GM18909 (cell line): ENCODE data around the gene MYOF.
"Not testable (repeated sequence)": the region's sequence is repeated elsewhere in the genome, so short reads cannot be mapped to it uniquely, and the experiment has no call there.

Experiments used
- ATAC-seq: cut with Tn5 transposase; IDR thresholded peaks from one replicate; pipeline ENCODE4 v1.9.1; 2021; ENCODE audit warnings: mild to moderate bottlenecking; ENCODE audit not compliant: unreplicated experiment, poor library complexity

MYOF gene

DNA sequence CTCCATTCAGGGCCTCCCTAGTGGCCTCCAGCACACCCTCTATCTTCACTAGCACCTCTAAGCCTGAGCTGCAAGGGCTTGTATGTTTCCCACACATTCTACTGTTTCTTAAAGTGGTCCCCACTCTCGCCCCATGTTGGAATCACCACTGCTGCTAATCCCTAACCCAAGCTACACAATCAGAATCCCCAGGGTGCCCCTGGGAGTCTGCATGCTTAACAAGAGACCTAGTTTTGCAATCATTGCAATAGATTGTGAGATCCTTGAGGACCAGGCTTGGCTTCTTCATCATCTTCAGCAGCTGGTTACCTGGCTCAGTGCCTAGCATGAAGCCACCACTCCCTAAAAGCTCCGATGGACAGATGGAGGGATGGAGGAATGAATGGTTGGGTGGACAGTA, 113.9 kb downstream of the MYOF start:
- no peak for ATAC-seq

DNA sequence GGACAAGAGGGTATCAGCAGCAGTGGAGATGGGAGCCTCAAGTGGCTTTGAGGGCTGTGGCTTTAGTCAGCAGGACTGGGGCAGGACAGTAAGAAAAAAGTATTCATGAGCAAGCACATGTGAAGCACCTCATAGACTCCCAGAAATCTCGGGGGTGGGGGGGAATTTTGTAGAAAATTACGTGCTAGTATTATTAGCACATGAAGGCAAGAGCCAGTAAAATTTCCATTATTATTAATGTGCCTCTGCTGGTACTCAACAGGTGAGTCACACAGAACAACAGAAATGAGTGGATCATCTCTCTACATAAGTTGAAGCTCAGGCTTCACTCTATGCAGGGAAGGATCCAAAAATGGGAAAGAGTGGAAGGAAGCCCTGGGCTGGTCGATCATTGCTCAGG, 114.5 kb downstream of the MYOF start:
- ATAC-seq, result no peak

DNA sequence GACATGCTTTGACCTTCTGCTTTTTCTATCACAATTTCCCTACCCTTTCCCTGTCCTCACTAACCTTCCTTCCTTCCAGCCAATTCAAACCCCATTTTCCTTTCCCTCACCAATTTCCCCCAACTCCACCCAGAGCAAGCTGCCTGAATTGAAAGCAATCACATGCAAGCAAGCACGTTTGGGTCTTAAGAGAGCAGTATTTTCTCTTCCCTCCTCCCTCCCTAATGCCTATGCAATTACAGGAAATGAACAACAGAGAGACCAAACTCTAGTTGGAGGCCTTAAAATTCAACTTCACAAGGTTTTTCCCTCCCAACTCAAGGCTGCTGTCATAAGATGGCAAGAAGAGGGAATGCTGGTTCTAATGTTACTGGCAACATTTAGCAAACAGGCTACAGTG, 117.2 kb downstream of the MYOF start:
- ATAC-seq, result no peak

DNA sequence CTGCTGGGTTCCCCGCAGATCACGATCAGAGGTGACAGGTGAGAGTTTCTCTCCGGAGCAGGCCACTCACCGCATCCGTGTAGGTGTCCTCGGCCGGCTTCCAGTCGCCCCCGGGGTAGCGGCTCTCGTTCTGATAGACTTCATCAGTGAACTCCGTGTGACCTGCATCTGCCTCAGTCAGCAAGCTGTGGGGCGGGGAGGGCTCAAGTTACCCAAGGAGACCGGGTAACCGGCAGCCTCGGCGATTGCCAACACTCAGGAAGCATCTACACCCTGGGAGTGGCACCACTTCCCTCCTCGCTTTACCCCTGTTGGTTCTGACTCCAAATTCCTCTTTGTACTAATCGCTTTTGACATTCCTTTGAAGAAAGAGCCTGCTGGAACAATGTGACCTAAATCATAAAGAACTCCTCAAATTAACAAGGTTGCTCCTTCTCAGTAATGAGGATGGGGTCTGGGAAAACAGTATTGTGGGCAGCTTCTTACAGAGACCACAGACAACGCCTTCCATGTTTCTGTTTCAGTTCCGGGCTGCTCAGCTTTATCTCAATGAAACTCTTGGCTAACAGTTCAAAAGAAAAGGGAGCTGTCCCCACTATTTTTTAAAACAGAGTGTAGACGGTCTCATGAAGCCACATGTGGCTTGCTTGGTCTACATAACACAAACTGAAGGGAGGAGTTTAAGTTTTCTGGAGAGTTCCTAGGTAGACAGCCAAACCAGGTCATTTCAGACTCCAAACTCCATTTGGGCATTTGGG, 118.1 kb downstream of the MYOF start:
- ATAC-seq, result no peak

DNA sequence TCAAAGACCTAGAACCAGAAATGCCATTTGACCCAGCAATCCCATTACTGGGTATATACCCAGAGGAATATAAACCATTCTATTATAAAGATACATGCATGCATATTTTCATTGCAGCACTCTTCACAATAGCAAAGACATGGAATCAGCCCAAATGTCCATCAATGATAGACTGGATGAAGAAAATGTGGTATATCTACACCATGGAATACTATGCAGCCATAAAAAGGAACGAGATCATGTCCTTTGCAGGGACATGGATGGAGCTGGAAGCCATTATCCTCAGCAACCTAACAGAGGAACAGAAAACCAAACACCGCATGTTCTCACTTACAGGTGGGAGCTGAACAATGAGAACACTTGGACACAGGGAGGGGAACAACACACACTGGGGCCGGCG, 123.7 kb downstream of the MYOF start:
- not testable (repeated sequence) for ATAC-seq

DNA sequence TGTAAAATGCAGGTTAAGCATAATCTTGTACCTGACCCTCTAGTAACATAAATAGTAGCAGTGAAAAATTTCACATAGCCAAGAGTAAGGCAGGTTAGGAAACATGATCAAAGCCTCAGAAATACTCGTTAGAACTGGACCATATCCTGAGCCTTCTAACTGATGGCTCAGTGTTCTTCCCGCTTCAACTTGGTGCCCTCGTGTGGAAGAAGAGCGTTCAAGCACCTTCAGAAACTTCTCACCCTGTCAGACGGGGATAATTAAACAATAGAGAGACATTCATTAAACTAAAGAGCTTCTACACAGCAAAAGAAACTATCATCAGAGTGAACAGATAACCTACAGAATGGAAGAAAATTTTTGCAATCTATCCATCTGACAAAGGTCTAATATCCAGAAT, 124.5 kb downstream of the MYOF start:
- no peak for ATAC-seq

DNA sequence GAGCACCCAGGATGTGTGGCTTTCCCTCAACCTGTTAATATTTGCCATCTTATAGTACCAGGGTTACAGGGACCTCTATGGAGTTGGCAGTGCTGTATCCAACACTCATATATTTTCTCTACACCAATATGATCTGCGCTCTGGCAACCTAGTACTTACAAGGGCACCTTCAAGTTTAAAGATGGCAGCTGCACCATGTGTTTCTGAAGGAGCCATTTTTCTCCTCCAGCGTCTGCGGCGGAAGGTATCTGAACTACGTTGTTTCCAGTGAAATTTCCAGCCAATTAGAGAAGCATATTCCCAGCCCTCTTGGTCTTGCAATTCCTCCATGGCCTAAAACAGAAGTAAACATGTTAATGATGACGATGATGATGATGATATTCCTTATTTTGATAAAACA, 125.6 kb downstream of the MYOF start:
- ATAC-seq, result no peak

DNA sequence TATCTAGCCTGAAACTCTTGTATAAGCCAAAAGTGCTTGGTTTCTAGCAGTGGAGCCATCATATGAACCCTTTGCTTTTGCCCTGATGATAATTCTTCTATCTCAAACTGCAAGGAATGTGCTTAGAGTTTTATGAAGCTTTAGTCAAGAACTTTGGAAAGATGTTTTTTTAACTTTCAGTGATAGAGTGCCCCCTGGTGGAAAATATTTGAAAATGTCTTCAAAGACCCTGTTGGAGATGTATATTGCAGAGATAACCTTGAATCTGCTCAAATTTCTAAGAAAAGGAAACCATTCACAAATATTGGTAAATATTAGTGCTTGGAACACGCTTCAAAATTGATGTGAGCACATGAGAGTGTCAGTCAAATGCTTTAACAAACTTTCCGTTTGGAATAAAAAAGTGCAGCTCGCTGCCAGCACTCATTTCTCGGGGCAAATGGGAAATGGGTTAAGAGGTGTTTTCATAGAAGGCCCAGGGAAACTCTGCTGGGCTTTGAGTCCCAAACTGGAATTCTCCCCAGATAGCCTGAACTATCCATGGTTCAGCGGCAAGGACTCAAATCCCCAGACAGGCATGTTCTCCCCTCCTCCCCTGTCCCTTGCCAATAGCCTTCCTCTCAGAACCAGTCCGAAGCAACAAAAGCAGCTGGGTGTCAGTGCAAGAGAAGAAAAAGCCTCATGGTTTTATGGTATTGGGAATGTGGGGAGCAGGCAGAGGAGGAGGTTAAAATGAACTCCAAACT, 129.3 kb downstream of the MYOF start:
- no peak for ATAC-seq

DNA sequence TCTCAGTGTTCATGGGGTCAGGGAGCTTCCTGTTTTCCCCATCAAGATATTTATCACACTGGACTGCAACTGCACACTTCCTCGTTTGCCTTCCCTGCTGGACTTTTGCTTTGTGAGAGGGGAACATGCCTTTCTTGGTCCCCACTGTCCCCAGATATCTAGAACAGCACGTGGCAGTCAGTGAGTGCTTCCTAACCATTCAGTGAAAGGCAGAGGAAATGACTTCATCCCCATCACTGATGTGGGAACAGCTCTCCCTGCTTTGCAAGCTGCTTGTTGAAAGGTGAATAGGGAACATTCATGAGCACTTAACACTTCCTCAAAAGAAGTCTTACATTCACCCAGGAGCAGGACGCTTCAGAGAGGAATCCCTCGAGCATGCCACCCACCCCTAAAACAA, 135.4 kb downstream of the MYOF start:
- ATAC-seq, result no peak

DNA sequence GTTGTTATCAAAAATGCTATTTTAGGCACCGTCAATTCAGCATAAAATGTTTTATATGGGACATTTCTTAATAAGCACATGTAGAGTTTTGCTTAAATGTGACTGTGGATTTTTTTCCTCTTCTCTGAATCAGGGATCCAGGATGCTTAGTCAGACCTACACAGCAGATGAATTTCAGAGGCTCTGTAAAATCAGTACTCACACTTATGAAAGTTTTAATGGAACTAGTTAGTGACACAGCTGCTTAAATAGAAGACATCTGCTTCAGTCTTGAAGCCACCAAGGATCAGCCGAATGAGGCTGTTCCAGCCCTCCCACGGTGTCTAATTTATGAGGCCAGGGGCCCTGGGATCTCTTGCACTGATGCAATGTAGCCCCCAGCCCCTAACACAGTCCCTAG, 136.0 kb downstream of the MYOF start:
- no peak for ATAC-seq

DNA sequence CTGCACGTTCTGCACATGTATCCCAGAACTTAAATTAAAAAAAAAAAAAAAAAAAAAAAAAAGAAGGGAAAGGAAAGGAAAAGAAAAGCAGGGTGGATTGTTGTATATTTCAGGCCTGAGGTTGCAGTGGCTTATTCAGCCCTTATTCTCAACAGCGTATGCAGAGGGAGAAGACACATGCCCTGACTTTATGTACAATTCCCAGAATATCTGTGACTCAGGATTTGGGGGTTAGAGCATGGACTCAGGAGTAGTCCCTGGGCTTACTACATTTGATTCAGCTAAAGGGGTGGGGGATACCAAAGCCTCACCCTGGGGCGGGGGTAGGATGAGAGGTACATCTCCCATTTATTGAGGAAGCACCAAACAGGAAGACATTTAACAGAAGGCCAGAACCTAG, 137.4 kb downstream of the MYOF start:
- no peak for ATAC-seq

DNA sequence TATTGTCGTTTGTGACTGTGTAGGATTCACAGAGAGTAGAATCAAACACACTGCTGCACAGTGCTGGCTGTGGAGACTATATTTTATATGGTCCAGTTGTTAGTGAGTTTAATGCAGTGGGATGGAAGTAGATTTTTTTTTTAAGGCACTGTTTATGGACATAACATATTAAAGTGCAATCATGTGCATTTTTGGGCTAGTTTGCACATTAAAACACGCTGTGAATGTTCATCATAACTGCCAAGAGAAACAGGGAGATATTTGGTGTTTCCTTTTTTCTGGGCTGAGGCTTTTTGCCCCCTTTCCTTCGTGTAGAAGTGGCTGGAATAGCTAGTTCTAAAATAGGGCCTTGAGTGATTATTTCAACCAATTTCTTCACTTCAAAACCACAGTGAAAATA, 139.2 kb downstream of the MYOF start:
- no peak for ATAC-seq

DNA sequence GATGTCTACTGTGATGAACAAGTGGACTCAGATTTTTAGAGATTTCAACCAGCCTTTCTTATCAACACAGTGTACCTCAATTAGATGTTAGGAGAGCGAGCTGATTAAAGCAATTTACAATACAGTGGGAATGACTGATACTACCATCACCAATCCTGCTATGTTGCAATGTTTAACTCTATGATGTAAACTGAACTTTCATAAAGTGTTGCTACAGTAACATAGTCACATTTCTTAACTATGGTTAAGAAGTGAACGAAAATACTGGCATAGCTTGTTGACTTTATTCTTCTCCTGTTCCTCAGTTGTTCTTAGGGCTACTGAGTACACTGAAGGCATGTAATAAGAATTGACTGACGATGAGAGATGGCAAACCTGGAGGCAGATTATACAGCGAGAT, 139.8 kb downstream of the MYOF start:
- ATAC-seq, result no peak

DNA sequence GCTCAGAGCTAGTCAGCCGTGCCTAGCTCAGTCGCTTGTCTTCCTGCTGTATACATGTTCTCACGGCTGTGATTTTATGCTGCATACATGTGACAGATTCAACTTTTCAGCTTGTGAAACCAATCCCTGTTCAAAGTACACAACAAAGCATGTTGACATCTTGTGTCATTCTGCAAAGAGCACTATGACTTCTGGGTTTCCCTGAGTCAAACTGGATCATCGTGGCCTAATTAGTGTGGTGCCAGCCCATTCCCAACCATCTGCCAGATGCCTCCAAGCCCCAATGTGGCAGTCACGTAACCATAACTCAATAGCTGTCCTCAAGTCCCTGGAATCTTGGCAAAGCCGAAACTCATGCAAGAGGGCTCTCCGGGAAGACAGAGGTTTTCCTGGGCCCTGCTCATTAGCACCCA, 144.8 kb downstream of the MYOF start:
- ATAC-seq, result no peak

DNA sequence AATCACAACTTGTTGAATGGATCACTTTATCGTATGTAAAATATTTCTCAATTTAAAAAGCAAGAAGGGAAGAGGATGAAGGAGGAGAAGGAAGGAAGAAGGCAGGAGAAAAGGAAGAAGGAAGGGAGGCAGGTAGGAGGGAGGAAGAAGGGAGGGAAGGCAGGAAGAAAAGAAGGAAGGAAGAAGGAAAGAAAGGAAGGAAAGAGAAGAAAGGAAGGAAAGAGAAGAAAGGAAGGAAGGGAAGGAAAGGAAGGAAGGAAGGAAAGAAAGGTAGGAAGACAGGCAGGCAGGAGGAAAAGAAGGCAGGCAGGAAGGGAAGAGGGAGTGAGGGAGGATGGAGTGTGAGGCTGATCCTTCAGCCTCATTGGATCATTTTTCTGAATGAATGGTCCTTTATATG, 145.5 kb downstream of the MYOF start:
- no peak for ATAC-seq

DNA sequence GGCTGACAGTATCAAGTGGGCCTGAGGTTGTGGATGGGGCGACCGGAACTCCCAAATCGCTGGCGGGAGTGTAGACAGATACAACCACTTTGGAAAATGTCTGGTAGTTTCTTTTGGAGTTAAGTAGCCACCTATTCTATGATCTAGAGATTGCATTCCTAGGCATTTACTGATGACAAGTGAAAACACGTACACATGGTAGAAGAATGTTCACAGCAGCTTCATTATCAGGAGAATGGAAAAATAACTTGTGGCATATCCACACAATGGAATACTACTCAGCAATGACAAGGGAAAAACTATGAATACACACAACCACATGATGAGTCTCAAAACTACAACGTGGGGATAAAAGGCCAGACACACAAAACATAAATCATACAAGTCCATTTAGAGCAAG, 146.0 kb downstream of the MYOF start:
- ATAC-seq, result no peak

DNA sequence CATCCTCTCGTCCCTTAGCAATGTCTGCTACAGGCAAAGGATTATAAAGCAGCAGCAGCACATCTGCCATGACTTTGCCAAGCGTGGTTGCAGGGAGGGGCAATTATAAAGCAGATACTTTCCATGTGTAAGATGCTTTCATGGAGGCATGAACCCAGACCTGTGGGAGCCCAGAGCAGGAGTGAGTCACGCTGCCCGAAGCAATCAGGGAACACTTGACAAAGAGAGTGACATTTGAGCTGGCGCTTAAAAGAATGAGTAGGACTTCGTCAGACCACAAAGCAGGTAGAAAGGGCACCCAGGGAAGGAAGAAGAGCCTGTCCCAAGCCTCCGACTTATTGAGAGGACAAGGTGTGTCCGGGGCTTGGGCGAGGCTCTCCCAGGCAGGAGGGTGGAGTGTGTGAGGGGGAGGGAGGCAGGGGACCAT, 147.2 kb downstream of the MYOF start:
- ATAC-seq, result no peak

DNA sequence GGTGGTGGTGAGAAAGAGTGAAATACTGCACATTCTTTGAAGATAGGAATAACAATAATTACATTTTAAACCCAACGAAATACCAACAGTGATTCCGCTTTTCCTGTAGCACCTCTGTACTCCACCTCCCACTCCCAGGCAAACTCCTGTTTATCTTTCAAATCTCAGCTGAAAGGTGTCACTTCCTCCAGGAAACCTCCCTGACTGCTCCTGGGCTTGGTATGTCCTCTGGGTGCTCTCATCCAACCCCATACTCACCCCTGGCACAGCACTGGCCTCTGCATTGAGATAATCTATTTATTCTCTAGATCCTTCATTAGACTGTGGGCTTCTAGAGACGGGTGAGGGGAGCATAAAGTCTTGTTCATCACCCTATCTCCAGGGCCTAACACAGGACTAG, 148.0 kb downstream of the MYOF start:
- ATAC-seq, result no peak

DNA sequence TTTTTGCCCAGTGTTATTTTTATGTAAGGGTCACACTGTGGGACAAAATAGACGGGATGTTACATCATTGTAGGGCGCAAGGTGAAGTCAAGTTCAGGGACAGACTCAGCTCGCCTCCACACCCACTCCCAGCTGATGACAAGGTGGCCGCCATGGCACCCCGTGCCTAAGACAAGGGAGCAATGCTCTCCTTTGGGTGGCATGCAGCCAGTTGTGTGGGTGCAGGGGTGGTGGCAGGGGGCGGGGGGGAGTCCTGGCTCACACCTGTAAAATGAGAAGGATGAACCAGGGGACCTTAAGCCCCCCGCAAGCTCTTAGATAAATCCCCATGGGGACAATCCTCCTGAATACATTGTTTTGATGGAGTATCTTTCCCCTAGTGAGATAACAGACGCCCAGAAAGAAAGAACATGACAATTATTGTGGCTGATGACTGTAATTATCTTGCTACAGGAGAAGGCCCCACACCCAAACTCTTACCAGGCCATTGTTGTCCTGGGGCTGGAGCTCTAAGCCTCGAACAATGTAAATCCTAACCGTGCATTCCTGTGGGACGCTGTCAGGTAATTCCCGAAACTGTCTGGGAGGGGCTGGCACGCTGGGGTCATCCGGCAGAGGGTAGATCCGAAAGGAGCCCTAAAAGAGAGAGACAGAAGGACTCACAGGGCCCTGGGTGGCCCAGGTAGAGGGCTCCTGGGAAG, 148.7 kb downstream of the MYOF start:
- ATAC-seq, result no peak

DNA sequence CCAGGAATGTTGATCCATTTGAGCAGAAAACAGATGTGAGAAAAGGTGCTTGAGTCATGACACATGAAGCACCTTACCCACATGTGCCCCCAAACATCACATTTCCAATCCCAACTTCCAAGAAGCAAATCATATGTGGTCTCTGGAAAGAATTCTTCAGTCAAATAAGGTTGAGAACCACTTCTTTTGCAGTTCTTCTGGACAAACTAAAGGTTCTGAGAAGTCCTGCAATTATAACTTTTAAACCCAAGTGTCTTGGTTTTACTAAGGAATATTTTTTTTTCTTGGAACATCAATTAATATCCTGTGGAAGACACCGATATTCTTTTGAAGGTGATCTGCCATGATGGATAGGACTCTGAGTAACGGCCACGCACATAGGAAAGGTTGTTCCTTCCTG, 151.3 kb downstream of the MYOF start:
- no peak for ATAC-seq

DNA sequence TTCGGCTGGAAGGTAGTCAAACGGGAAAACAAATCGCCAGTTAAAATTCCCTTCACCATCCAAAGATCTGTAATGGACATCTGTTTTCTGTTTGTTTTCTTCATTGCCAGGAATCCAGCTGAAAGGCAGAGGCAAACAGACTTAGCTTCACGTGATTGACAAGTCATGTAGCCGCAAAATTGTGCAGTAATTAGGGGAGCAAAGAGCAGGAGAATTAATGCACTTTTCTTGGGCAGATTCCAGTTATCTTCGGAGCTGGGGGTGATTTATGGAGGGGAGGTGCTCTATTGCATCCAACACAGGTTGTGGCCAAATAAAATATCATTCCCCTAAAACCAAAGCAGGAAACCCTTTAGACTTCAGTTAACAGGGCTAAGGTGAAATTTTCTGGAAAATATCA, 162.2 kb downstream of the MYOF start:
- no peak for ATAC-seq
